Mucosa of stomach (tissue), 1 donor: ENCODE measurements around the gene SSBP1.

ENCODE experiments used
- H3K27me3 ChIP-seq: one replicate; pipeline ENCODE4 v1.7.0; 2013; ENCODE audit warnings: mild to moderate bottlenecking, low read length; ENCODE audit not compliant: control insufficient read depth, insufficient read depth
- H3K36me3 ChIP-seq: one replicate; pipeline ENCODE4 v1.7.0; 2013; ENCODE audit warnings: low read length; ENCODE audit not compliant: control insufficient read depth, insufficient read depth
- H3K4me1 ChIP-seq: one replicate; pipeline ENCODE4 v1.7.0; 2013; ENCODE audit warnings: mild to moderate bottlenecking, low read length; ENCODE audit not compliant: control insufficient read depth, insufficient read depth
- H3K4me3 ChIP-seq: one replicate; pipeline ENCODE4 v1.7.0; 2013; ENCODE audit warnings: low read length
- H3K9ac ChIP-seq: one replicate; pipeline ENCODE4 v1.7.0; 2013; ENCODE audit warnings: mild to moderate bottlenecking, low read length, moderate library complexity
- H3K9me3 ChIP-seq: one replicate; pipeline ENCODE4 v1.7.0; 2013; ENCODE audit warnings: mild to moderate bottlenecking, low read length, moderate library complexity; ENCODE audit not compliant: control insufficient read depth
- donor health status: Pancreatic carcinoma.

SSBP1 gene

GRCh38 chr7:141700848-141701371 is 37.2 kb upstream of the SSBP1 start:
- Histone ChIP-seq H3K4me1 (peaks cover 63% of the 10 kb centered on the region), H3K9ac (peak overlapping the region; percentile 74)

DNA sequence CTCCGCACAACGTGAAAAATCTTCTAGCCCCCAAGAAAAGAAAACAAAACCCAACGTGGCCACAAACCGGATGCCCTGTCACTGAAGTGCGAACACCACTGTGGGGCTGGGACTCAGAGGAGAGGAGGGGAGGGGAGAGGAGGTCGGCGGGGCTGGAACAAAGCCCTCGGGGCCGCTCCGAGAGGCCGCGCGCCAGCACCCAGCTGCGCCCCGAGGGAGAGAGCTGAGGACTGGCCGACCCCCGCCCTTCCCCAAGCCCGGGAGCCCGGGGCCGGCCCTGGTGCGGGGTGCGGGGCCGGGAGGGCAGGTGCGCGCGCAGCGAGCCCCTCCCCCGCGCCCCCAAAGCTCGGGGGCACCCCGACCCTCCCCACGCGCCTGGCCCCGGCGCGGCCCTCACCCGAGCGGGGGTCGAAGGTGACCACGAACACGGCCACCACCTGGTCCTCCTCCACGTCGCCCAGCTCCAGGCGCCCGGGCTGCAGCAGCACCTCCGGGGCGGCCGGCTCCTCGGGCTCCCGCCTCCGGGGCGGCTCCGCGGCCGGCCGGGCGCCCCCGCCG is 36.6 kb upstream of the SSBP1 start:
- no peaks in the 10 kb centered on the region for H3K36me3 ChIP-seq
- H3K27me3 ChIP-seq, result no peaks in the 10 kb centered on the region
- H3K9ac ChIP-seq, result peak overlapping the region; percentile 68
- H3K9me3 ChIP-seq, result no peaks in the 10 kb centered on the region
- peaks cover 63% of the 10 kb centered on the region for H3K4me1 ChIP-seq
- peak overlapping the region; percentile 28 for H3K4me3 ChIP-seq

More at GRCh38 chr7:141700848-141701371, 37.2 kb upstream of the SSBP1 start:
- Histone ChIP-seq H3K4me3 (peak overlapping the region; percentile 51), H3K9me3 (no peaks in the 10 kb centered on the region), H3K36me3 (no peaks in the 10 kb centered on the region), H3K27me3 (no peaks in the 10 kb centered on the region)

- Histone ChIP-seq H3K4me1 (peaks cover 63% of the 10 kb centered on the region), H3K36me3 (no peaks in the 10 kb centered on the region), H3K9ac (peak within 1 kb of the TSS; percentile 79), H3K9me3 (no peaks in the 10 kb centered on the region), H3K27me3 (no peaks in the 10 kb centered on the region), H3K4me3 (peak within 1 kb of the TSS; percentile 58)
These were observed 36.1 kb upstream of the SSBP1 start, which contains the start of gene DENND11 for GRCh38 chr7:141702047-141702567. Gene DENND11, minus strand, starts transcription at chr7:141702166. Its CDS starts 13 bp downstream, at chr7:141702153.

GRCh38 chr7:141702892-141703291 is 35.3 kb upstream of the SSBP1 start:
- Histone ChIP-seq H3K4me3 (no peak overlapping the region), H3K9me3 (no peaks in the 10 kb centered on the region), H3K36me3 (no peaks in the 10 kb centered on the region), H3K4me1 (peaks cover 57% of the 10 kb centered on the region), H3K9ac (peak overlapping the region; percentile 79), H3K27me3 (no peaks in the 10 kb centered on the region)

DNA sequence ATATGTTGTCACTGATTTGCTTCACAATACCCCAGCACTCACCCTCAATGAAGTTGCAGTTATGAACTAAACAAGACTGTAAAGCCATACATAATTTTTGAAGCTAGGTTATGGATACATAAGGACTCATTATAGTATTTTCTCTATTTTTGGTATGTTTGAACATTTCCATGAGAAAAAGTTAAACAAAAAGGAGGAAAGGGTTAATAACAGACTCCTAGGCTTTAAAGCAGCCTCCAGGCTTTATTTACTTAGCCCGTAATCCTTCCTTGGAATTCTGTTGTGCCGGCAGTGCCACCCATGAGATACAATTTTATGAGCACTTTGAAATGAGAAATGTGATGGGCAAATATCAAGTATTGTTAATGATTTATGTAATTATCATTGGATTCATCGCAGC is 34.0 kb upstream of the SSBP1 start:
- Histone ChIP-seq H3K9ac (no peak overlapping the region), H3K9me3 (no peaks in the 10 kb centered on the region), H3K27me3 (no peaks in the 10 kb centered on the region), H3K4me1 (peaks cover 48% of the 10 kb centered on the region), H3K4me3 (no peak overlapping the region), H3K36me3 (no peaks in the 10 kb centered on the region)

- peaks cover 48% of the 10 kb centered on the region for H3K4me1 ChIP-seq
- no peaks in the 10 kb centered on the region for H3K27me3 ChIP-seq
- no peaks in the 10 kb centered on the region for H3K9me3 ChIP-seq
- H3K9ac ChIP-seq, result no peak overlapping the region
- no peaks in the 10 kb centered on the region for H3K36me3 ChIP-seq
- H3K4me3 ChIP-seq, result no peak overlapping the region
These were observed 33.4 kb upstream of the SSBP1 start for GRCh38 chr7:141704741-141705140.

DNA sequence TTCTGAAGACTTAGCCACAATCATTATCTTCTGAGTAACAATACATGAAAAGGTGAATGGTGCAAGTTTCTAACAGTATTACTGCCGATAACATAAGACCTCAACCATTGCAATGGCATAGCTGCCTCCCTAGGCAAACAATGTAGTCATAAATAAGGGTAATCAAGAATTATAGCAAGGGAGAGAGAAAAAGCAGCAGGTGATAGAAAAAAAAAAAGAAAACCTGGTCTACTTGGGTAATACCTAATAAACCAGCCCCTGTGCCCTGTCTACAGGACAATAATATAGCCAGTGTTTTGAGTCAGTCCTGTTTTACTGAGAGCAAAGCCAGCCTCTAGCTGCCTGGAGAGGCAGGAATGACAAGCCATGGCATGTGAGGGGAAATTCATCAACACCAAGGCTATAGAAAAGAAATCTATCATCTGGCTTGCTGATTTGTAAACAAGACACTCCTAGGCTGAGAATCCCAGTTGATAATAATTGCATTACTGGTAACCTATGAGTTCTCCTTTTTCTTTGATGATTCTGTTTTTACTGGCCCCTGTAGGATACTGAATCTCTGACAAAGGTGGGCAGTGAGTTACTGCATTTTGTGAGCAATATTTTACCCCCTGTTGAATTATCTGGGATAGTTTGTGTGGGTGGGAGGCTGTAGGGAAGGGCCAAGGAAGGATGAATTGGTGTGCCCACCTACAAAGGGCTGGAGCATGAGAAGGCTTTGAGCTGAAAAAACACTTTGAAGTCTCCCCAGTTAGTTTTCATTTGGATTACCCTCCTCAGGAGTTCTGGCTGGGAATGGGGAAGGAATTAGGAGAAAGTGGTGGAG is 31.7 kb upstream of the SSBP1 start:
- Histone ChIP-seq H3K9me3 (no peaks in the 10 kb centered on the region), H3K36me3 (no peaks in the 10 kb centered on the region), H3K9ac (no peak overlapping the region)

GRCh38 chr7:141708351-141708750 is 29.8 kb upstream of the SSBP1 start, which contains the start of gene WEE2:
Gene WEE2, plus strand, starts transcription at chr7:141708353. Its CDS starts 406 bp downstream, at chr7:141708759.
- no peaks in the 10 kb centered on the region for H3K27me3 ChIP-seq
- H3K9me3 ChIP-seq, result no peaks in the 10 kb centered on the region
- H3K4me3 ChIP-seq, result no peak within 1 kb of the TSS
- peaks cover 36% of the 10 kb centered on the region for H3K4me1 ChIP-seq
- no peak within 1 kb of the TSS for H3K9ac ChIP-seq
- no peaks in the 10 kb centered on the region for H3K36me3 ChIP-seq

More for the DNA sequence above, 31.7 kb upstream of the SSBP1 start:
- Histone ChIP-seq H3K4me3 (no peak overlapping the region), H3K27me3 (no peaks in the 10 kb centered on the region), H3K4me1 (peaks cover 48% of the 10 kb centered on the region)

GRCh38 chr7:141709318-141709717 is 28.8 kb upstream of the SSBP1 start:
- H3K36me3 ChIP-seq, result no peaks in the 10 kb centered on the region
- H3K27me3 ChIP-seq, result no peaks in the 10 kb centered on the region
- no peak overlapping the region for H3K4me3 ChIP-seq
- no peak overlapping the region for H3K9ac ChIP-seq
- peaks cover 31% of the 10 kb centered on the region for H3K4me1 ChIP-seq
- H3K9me3 ChIP-seq, result no peaks in the 10 kb centered on the region

- H3K36me3 ChIP-seq, result no peaks in the 10 kb centered on the region
- no peak overlapping the region for H3K9ac ChIP-seq
- no peak overlapping the region for H3K4me3 ChIP-seq
- no peaks in the 10 kb centered on the region for H3K27me3 ChIP-seq
- H3K9me3 ChIP-seq, result no peaks in the 10 kb centered on the region
- peaks cover 27% of the 10 kb centered on the region for H3K4me1 ChIP-seq
These were observed 28.4 kb upstream of the SSBP1 start for GRCh38 chr7:141709749-141710148.

- no peaks in the 10 kb centered on the region for H3K36me3 ChIP-seq
These were observed 27.9 kb upstream of the SSBP1 start for GRCh38 chr7:141710301-141710700.

More at GRCh38 chr7:141710301-141710700, 27.9 kb upstream of the SSBP1 start:
- H3K9me3 ChIP-seq, result no peaks in the 10 kb centered on the region
- H3K4me3 ChIP-seq, result no peak overlapping the region
- H3K9ac ChIP-seq, result no peak overlapping the region
- H3K27me3 ChIP-seq, result no peaks in the 10 kb centered on the region
- peaks cover 21% of the 10 kb centered on the region for H3K4me1 ChIP-seq
